Mucosa of descending colon (tissue), 3 donors: ENCODE measurements around the gene DHX16. TPM values are rescaled to one million over a fixed set of nuclear protein-coding genes. Genes with fewer than 3 reads are reported as not detected.

ENCODE experiments used
- ATAC-seq: fragments of 200-7000 bp; cut with Tn5 transposase; one replicate; pipeline ENCODE4 v1.9.1; 2020; ENCODE audit warnings: mild to moderate bottlenecking, moderate library complexity
- DNase-seq, 3 donors: peaks; one replicate each; pipeline ENCODE4 v3.0.0-alpha.2; 2020
- H3K36me3 ChIP-seq: fragments of 200-600 bp; one replicate; pipeline ENCODE4 v1.8.0; 2021; ENCODE audit warnings: low read depth, mild to moderate bottlenecking
- H3K4me1 ChIP-seq: fragments of 200-600 bp; one replicate; pipeline ENCODE4 v1.8.0; 2021; ENCODE audit warnings: low read depth, mild to moderate bottlenecking
- H3K4me3 ChIP-seq: fragments of 200-600 bp; one replicate; pipeline ENCODE4 v1.8.0; 2021; ENCODE audit warnings: mild to moderate bottlenecking
- H3K9me3 ChIP-seq: fragments of 200-600 bp; one replicate; pipeline ENCODE4 v1.8.0; 2021; ENCODE audit warnings: mild to moderate bottlenecking
- intact Hi-C, 2 donors: fragments of 100-400 bp; cut with DNase I in 1 of 2; cut with micrococcal nuclease in 1 of 2; formaldehyde crosslinking; loops; one replicate each; pipeline versions ENCODE4 v1.11.0 to v1.11.1; 2022; cut with DNase I, micrococcal nuclease
- total RNA-seq, 3 donors: library from RNA; stranded (reverse); fragmentation: NEBNext Ultra II Directional in 2 of 3; extraction: Animal tissue kit (Norgen Biotek cat#: 25700) in 2 of 3; gene quantifications; one replicate each; pipeline versions ENCODE4 v1.2.1 to v1.2.4, GENCODE V29; 2021 to 2023
- TF ChIP-seq, protein P1 (sequence below): fragments of 200-600 bp; IDR thresholded peaks from one replicate; pipeline ENCODE4 v1.8.0; 2022; ENCODE audit warnings: antibody characterized with exemption, mild to moderate bottlenecking
- donor health status: DM: no; HTN: no; CAD: no; lungs with moderate emphysema.
- donor health status: DM: no; HTN: no; CAD: no.
- donor health status: DM: no; HTN: yes; CAD: no.

Gene DHX16
- total RNA-seq, 3 donors from 2014 or later = 31.0 to 36.2 (median 36.0) TPM

DNA sequence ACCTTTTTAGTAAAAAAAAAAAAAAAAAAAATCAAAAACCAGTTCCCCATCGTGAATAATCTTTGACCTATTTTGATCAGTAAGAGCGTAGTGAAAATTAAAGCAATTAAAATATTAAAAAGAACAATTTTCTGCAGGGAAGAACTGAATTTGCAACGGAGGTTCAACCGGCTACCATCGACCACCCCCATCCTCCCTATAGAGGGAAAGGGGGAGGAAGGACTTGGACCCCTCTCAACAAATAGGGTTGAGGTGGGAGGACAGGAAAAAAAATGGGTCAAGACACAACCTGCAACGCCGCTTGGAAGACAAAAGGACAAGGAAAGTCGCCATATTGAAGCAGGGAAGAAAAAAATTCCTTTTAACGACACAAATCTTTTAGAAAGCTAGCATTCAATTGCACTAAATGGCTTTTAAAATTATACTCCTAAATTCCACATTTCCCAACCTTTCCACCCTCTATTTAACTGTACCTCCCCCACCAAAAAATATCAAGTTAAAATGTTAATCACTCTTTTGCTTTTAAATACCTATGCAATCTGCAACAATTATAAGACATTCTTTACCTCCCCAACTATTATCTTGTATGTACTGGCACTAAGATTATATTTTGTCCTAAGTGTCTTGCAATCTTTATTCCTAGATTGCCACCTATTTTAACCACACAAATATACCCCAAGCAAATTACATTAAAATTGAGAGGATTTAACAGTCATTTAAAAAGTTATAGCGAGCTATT is 57.4 kb downstream of the DHX16 start:
- ATAC-seq (no peak), DNase-seq (peak in 1 of 3 donors; percentile 44)
- H3K4me1 ChIP-seq = peaks cover 34% of the 10 kb centered on the region

DNA sequence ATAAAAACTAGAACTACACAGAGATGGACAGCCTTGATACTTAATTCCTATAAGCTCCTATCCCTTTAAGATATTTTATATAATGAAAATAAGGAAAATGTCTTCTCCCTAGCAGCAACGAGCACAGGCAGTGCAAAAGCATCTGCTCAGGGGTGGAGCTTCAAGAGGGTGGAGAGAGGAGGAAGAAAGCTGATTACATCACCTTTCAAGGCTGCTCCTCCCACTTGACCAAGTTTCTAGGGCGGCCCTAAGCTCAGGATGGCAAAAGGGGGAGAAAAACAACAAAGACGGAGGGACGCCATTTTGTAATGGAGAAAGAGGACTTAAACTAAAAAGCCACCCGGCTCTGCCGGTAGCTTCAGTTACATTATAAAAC is 58.0 kb downstream of the DHX16 start:
- peak; percentile 67 for ATAC-seq

More for the DNA sequence above, 57.4 kb downstream of the DHX16 start:
- H3K36me3 ChIP-seq = no peaks in the 10 kb centered on the region
- intact Hi-C loops = no loop called here
- no peaks in the 10 kb centered on the region for H3K9me3 ChIP-seq
- H3K4me3 ChIP-seq = peak overlapping the region; percentile 73
- TF ChIP-seq, protein P1, sequence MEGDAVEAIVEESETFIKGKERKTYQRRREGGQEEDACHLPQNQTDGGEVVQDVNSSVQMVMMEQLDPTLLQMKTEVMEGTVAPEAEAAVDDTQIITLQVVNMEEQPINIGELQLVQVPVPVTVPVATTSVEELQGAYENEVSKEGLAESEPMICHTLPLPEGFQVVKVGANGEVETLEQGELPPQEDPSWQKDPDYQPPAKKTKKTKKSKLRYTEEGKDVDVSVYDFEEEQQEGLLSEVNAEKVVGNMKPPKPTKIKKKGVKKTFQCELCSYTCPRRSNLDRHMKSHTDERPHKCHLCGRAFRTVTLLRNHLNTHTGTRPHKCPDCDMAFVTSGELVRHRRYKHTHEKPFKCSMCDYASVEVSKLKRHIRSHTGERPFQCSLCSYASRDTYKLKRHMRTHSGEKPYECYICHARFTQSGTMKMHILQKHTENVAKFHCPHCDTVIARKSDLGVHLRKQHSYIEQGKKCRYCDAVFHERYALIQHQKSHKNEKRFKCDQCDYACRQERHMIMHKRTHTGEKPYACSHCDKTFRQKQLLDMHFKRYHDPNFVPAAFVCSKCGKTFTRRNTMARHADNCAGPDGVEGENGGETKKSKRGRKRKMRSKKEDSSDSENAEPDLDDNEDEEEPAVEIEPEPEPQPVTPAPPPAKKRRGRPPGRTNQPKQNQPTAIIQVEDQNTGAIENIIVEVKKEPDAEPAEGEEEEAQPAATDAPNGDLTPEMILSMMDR = no peak

DNA sequence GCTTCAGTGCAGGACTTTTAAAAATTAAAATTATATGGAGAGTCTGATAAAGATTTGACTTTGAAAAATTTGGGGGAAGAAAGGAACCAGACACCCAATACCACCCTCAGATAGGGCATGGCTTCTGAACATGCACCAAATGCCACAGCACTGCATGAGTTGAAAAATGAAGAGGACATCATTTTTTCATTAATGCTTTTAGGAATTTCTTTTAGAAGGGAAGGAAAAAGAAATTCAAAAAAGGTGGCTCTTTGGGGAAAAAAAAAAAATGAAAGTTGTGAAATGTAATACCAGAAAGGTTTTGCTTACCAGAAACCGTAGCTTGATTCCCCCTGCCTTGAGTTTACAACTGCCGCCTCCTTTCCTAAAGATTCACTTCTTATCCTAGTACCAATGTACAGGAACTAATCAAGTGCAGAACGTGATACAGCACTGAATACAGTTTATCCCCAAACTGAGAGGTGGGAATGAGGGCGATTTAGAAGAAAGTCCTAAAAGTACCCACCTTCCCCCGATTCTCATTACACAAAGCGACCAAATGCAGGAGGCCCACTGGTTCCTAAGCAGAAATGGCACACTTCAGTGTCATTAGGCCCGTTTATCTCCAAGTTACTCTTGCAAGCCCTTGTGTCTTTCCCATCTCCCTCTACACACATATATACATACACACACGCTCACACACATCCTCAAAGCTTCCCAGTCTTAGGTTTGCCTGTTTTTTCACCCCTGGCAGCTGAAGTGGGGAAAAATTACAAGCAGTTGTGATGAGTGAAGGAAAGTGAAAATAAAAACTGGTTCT is 58.6 kb downstream of the DHX16 start:
- TF ChIP-seq, protein P1 = no peak
- DNase-seq (no peak), ATAC-seq (no peak)
- Histone ChIP-seq H3K4me1 (peaks cover 34% of the 10 kb centered on the region), H3K36me3 (no peaks in the 10 kb centered on the region), H3K9me3 (no peaks in the 10 kb centered on the region), H3K4me3 (peak overlapping the region; percentile 2)
- intact Hi-C loops = no loop called here

More for the DNA sequence above, 58.0 kb downstream of the DHX16 start:
- Histone ChIP-seq H3K9me3 (no peaks in the 10 kb centered on the region), H3K36me3 (no peaks in the 10 kb centered on the region), H3K4me1 (peaks cover 34% of the 10 kb centered on the region), H3K4me3 (peak overlapping the region; percentile 73)
- TF ChIP-seq, protein P1 = no peak
- peak; percentile 67 to 94 (median 72) for DNase-seq
- intact Hi-C loops = no loop called here

DNA sequence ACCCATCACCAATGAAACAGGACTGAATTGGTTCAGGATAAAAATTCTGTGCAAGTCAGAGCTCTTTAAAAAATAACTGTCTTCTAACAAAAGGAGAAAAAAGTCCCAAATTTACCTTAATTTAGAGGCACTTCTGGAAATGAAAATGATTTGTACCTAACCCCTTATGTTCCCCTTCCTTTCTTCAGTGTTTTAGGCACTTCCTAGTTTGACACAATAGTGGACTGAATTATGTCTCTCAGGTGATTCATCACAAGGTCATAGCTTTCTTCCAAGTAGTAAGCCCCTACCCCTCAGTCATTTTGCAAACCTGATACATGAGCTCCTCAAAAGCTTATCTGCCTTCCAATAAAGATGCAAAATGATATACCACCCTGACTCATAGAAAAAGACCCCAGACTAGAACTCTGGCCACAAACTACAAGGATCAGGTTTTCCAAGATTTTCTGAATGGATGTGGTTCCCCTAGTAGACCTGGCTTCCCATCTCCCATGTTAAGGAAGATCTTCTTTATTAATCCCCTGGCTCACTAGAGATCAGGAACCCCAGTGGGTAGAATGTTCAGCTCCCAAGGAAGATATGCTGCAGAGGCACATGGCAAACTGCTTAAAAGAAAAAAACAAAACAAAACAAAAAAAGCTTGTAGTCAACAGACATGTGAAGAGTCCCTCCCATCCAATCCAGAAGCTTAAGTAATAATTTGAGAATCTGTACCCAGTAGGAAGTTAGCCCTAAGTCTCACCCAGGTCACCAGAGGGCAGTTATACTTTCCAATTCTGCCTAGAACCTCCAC is 59.4 kb downstream of the DHX16 start:
- DNase-seq (no peak), ATAC-seq (no peak)
- Histone ChIP-seq H3K36me3 (no peaks in the 10 kb centered on the region), H3K9me3 (no peaks in the 10 kb centered on the region), H3K4me1 (peaks cover 27% of the 10 kb centered on the region), H3K4me3 (no peak overlapping the region)
- intact Hi-C loops = no loop called here
- TF ChIP-seq, protein P1 = no peak

DNA sequence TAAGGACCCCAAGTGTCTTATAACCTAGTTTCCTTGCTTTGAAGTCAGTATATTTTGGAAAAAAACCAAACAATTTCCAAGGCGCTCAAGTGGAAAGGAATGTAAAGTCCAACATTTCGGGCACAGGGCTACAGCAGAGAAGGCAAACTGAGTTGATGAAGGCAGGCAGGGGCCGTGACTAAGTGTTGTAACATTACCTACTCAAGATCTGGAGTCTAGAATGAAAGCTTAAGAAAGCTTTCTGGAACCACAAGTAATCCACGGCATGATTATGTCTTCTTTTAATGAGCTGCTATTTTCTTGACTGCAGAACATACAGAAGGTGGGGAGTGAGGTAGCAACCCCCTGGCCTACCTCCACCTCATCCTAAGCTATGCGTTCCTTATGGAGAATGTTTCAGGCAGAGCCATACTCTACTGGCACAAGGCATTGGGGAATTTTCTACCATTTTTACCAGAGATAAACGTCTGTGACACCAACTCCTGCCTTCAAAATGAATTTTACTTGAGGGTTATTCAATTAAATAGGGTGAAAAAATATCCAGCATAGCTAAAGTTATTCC is 60.0 kb downstream of the DHX16 start:
- Histone ChIP-seq H3K4me1 (peaks cover 26% of the 10 kb centered on the region), H3K4me3 (no peak overlapping the region), H3K9me3 (no peaks in the 10 kb centered on the region), H3K36me3 (no peaks in the 10 kb centered on the region)
- ATAC-seq = no peak
- intact Hi-C loops = no loop called here
- DNase-seq = no peak
- TF ChIP-seq, protein P1 = no peak
